GM21529 (cell line): ENCODE results near the gene RPSA.
"Not testable (repeated sequence)": the region's sequence is repeated elsewhere in the genome, so short reads cannot be mapped to it uniquely, and the experiment has no call there.

Source experiments
- ATAC-seq: cut with Tn5 transposase; IDR thresholded peaks from one replicate; pipeline ENCODE4 v1.9.1; 2021; ENCODE audit not compliant: unreplicated experiment

RPSA gene

DNA sequence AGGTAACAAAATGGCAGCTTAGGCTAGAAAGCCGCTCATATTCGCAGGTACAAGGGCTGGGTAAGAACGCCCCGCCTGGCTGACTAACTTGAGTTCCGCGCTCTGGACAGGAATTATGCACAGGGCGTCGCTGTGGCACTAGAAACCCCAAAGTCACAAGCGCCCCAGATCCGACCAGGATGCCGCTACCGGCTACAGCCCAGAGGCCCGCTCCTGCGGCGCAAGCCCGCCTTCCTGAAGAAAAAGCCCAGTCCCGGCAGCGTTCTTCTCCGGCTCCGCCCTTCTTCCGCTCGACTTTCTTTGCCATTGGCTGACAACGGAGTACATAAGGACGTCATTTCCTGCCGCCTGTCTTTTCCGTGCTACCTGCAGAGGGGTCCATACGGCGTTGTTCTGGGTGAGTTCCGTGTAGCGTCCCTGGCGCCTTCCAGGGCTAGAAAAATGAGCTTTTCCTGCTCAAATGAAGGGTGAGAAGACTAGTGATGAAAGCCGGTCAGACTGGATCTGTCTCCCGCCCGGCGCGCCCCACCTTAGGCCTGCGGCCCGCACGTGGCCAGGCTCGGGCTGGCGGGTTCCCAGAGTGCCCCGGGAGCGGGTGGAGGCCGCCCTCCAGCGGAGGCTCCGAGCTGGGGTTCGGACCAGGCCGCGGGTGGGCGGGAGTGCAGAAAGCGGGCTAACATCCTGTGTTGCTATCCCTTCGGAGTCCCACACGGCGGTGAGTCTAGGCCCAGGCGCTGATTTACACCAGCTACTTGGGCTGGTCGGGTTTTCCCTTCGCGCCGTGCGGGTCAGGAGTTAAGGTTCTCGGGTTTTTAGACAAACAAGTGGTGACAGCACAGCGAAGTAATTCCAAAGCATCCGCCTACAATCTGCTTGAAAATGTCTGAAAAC, at the start of gene RPSA:
TSS of gene RPSA (plus strand) at position 353 of the 891 bp plus-strand sequence. CDS start 934 bp downstream, outside the sequence.
- peak; percentile 92 for ATAC-seq

DNA sequence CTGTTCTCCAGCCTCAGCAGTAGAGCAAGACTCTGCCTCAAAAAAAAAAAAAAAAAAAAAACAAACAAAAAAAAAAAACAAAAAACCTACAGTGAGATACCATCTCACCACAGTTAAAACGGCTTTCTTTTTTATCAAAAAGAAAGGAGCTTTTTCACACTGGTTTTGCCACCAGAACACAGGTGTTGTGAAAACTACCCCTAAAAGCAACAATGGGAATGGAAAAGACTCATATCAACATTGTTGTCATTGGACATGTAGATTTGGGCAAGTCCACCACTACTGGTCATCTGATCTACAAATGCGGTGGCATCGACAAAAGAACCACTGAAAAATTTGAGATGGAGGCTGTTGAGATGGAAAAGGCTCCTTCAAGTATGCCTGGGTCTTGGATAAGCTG, 48.2 kb upstream of the RPSA start:
- no peak for ATAC-seq

- no peak for ATAC-seq
These were observed 45.1 kb upstream of the RPSA start for GRCh38 chr3:39361252-39361927.

GRCh38 chr3:39362192-39362591, 44.3 kb upstream of the RPSA start:
- no peak for ATAC-seq

DNA sequence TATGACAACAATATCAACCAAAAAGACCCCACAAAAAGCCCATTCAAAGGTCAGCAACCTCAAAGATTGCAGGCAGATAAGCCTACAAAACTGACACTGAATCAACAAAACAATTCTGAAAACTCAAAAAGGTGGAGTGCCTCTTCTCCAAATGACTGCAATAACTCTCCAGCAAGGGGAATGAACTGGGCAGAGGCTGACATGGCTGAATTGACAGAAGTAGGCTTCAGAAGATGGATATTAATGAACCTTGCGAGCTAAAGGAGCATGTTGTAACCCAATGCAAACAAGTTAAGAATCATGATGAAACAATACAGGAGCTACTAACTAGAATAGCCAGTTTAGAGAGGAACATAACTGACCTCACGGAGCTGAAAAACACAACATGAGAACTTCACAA, 43.7 kb upstream of the RPSA start:
- ATAC-seq = no peak

- not testable (repeated sequence) for ATAC-seq
These were observed 36.1 kb upstream of the RPSA start for GRCh38 chr3:39370450-39370849.

DNA sequence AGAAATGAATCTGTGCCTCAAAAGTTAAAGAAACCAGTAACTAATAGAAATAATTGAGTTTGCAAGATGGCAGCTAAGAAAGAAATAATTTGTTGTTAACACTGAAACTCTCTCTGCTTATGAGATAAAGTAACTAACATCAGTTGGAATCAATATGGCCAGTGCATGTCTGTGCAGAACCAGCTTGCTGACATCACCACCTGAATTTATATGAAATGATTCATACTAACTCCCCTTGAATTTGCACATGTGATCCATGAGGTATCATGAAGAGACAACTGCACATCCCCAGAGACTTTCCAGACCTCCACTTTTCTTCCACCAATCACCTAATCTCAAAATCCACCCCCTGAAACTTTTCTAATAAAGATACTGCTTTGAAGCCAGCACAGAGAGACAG, 33.7 kb upstream of the RPSA start:
- ATAC-seq = no peak

DNA sequence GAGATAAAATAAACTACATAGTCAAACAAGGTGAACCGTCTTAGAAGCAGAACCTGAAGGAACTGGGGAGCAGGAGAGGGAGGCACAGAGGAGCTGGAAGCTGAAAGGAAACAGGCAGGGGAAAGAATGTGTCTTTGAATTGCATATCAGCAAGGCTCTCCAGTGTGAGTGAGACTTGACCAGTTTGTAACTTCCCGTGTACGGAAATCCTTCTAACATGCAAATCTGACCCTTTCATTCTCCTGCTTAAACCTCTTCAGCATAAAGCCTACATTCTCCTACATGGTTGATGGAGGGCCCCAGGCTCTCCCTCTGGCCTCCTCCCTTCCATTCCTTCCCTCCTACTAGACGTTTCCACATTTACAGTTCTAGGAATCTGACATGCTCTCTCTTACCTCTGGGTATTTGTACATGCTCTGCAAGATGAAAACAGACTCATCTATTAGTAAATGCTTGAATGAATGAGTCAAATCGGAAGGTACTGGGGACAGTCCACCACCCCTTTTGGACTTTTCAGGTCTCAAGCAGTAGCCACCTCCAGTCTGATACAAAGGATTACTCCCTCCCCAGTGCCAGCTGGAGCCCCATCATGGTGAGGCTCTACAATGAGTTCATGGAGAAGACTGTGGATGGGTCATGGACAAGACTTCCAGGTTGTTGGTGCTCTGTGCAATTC, 29.4 kb upstream of the RPSA start:
- ATAC-seq = no peak

- peak; percentile 77 for ATAC-seq
These were observed 28.4 kb upstream of the RPSA start for GRCh38 chr3:39378088-39378487.

DNA sequence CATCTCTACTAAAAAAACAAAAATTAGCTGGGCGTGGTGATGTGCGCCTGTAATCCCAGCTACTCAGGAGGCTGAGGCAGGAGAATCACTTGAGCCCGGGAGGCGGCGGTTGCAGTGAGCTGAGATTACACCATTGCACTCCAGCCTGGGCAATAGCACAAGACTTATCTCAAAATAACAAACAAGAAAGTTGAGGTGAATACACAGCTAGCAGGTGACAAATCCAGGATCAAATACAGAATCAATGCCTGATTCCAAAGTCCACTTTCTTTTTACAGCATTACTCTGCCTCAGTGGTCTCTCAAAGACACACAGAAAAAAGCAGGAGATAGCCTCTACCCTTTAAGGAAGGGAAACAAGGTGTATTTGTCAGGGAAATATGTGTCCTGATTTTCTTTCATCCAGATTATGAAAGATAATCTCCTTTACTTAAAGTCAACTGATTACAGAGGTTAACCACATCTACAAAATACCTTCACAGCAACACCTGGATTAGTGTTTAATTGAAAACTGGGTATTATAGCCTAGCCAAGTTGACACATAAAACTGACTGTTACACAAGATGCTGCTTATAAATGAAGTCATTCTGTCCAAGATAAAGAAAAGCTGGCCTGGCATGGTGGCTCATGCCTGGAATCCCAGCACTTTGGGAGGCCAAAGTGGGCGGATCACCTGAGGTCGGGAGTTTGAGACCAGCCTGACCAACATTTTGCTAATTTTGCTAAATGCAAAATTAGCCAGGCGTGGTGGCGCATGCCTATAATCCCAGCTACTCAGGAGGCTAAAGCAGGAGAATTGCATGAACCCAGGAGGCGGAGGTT, 27.4 kb upstream of the RPSA start:
- ATAC-seq = no peak

DNA sequence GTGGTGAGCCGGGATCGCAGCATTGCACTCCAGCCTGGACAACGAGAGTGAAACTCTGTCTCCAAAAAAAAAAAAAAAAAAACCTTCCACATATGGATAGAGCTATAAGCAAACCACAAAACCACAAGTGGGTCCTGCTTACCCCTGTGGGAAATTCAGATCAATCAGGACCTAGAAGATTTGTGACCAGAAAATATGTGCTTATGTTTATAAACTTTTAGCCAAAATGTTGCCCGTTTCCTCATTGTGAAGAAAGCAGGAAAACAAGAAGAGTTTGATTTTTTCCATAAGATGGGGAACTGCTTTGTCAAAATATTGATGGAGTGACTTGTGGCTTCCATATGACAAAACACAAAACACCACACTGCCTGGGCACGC, 26.8 kb upstream of the RPSA start:
- ATAC-seq = no peak

GRCh38 chr3:39381432-39381831, 25.1 kb upstream of the RPSA start:
- no peak for ATAC-seq

DNA sequence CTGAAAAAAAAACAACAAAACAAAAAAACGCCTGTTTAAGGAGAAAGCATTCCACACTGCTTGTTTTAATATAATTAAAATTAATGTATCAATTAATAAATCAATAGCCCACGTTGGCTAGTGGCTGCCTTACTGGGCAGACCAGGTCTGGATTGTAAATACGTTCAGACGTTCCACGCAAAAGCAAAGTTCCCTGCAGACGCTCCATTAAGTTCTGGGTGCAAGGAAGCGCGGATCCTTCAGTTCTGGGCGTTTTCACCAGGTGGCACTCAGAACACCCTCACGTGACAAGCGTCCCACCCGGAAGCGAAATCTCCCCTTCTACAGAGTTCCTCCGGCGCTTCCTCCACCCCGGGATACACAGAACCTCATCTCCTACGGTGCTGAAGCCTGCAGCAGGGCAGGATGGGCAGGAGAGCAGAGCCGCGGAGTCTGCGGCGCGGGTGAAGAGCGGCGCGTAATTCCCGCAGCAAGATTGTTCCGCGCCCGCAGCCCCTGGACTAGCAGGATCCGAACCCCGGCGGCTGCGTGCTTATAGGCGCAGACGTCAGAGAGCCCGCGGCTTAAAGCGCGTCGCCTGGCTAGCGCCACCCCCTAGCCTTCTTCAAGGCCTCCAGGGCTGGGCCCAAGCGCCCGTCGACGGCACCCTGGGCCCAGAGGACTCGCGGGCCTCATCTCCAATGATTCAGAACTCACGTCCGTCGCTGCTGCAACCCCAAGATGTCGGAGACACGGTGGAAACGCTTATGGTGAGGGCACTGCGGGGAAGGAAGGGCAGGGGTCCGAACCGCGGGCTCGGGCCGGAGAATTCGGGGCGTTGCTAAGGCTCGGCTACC, 23.3 kb upstream of the RPSA start, which contains the start of gene SLC25A38:
TSS of gene SLC25A38 (plus strand) at position 326 of the 836 bp plus-strand sequence. CDS start at position 681, 355 bp downstream.
- ATAC-seq = peak; percentile 71

GRCh38 chr3:39383881-39384664, 22.4 kb upstream of the RPSA start:
- ATAC-seq = peak; percentile 73

DNA sequence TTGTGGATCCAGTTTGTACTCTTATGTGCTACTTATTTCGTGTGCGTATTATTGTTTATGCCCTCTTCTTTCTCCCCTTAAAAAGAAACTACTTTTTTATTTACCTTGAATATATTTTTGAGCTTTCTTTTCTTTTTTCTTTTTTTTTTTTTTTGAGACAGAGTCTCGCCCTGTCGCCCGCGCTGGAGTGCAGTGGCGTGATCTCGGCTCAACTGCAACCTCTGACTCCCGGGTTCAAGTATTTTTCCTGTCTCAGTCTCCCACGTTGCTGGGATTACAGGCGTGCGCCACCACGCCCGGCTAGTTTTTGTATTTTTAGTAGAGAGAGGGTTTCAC, 21.9 kb upstream of the RPSA start:
- no peak for ATAC-seq

DNA sequence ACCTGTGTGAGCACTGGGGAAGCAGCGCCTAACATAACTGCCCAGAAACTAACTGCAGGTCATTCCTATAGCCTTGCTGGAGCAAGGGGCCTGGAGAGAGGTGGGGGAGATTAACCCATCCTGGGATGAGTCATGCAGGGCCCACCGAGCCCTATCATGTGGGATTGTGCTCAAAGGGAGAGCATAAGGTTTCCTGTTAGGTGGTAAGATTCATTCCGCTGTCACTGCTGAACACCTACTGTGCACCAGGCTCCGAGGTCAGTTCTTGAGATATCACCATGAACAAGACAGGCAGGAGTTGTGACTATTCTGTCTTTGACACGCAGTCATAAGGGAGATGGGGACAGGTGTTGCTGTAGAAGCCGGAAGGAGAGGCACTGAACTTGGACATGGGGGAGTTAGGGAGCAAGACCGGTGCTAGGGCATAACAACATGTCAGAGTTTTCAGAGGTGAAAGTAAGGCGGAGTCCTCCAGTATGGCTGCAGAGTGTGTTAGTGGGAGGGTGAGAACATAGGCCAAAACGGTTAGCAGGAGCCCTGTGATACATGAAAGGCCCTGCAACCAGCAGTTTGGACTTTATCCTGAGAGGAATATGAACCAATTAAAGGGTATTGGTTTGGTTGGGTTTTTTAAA, 20.9 kb upstream of the RPSA start:
- no peak for ATAC-seq

GRCh38 chr3:39386318-39386717, 20.2 kb upstream of the RPSA start:
- ATAC-seq = no peak

GRCh38 chr3:39387411-39387975, 19.0 kb upstream of the RPSA start:
- no peak for ATAC-seq
